HG02588 (cell line): Measurements from ENCODE around the gene CCNJL.
A peak's percentile ranks its signal among the peaks of the same experiment; 100 is the strongest.

Experiments
- ATAC-seq: cut with Tn5 transposase; IDR thresholded peaks from one replicate; pipeline ENCODE4 v1.9.1; 2021; ENCODE audit warnings: mild to moderate bottlenecking, moderate library complexity; ENCODE audit not compliant: unreplicated experiment

The CCNJL gene

DNA sequence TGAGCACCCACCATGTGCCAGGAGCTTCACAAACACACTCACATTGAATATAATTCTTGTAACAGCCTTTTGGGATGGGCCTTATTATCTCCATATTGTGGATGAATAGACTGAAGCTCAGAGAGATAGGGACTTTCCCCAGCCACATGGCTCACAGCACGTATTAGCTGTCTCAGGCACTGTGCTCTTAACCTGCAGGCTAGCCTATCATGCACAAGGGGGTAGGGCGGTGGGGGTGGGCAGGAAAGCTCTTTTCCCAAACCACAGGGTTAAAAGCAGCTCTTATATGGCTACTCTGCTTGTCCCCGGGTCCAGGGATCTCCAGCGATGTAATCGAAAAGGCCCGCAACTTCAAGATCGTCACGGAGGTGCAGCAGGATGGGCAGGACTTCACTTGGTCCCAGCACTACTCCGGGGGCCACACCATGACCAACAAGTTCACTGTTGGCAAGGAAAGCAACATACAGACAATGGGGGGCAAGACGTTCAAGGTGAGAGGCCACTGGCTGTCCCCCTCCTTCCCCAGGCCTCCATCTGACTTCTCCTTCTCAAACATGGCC is 80.5 kb downstream of the CCNJL start:
- peak; percentile 44 for ATAC-seq

DNA sequence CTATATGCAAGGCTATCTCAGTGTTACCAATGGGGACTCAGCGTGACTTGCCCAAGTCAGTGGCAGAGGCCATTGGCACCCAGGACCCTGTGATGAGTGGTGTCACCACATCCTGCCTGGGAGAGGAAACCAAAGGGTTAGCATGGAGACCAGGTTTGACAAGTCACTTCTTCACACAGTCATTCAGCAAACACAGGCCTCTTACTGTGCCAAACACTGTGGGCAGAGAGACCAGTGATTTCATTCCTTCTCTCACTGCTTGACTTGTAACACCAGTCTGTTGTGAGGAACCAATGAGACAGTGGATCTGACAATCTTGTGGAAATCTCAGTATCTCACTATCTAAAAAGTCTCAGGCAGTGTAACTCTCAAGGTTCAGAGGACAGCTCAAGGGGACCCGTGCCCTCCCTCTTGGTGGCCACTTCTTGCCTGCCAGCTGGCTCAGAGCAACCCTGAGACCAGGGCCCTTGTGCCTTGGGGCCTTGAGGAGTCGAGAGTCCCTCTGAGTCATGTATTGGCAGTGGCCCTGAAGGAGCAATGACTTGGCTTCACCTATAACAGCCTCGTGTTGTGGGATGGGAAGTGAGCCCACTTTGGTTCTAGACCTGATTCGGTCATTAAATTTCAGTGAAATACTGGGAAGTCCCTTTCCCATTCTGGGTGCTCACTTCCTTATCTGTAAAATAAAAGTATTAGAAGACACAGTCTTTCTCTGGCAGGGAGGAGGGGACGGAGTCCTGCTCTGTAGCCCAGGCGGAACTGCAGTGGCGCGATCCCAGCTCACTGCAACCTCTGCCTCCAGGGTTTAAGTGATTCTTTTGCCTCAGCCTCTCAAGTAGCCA is 81.5 kb downstream of the CCNJL start:
- ATAC-seq = peak; percentile 57

DNA sequence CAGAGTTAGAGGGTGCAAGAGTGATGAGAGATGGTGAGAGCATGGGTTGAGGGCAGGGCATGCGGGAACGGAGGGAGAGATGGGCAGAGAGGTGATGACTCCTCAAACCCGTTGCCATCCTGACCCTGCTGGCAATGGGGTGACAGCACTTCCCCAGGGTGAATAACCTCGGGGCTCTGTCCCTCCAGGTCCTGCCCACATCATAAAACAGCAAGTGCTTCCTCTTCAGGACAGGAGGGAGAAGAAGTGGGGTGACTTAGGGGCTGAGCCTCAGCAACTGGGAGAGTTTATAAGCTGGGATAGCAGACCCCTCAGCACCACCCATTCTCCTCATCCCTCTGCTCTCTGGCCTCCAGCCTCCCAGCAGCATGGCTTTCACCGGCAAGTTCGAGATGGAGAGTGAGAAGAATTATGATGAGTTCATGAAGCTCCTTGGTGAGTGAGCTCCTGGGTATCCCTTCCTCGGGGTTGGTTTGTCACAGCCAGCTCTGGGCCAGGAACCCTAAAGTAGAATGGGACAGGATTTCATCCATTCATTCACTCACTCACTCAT is 83.1 kb downstream of the CCNJL start, which contains the start of gene FABP6:
TSS of gene FABP6 (plus strand) at position 317 of the 553 bp plus-strand sequence. CDS start at position 369, 52 bp downstream.
- no peak for ATAC-seq

DNA sequence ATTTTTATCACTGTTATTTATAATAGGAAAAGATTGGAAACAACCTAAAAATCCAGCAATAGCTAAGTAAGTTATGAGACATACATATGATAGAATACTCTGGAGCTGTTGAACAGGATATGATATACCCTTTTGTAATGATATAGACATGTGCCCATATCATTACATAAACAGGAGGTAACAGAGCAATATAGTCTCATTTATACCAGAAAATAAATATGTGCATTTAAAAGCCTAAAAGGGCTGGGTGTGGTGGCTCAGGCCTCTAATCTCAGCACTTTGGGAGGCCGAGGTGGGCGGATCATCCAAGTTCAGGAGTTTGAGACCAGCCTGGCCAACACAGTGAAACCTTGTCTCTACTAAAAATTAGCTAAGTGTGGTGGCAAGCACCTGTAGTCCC is 85.4 kb downstream of the CCNJL start:
- no peak for ATAC-seq

DNA sequence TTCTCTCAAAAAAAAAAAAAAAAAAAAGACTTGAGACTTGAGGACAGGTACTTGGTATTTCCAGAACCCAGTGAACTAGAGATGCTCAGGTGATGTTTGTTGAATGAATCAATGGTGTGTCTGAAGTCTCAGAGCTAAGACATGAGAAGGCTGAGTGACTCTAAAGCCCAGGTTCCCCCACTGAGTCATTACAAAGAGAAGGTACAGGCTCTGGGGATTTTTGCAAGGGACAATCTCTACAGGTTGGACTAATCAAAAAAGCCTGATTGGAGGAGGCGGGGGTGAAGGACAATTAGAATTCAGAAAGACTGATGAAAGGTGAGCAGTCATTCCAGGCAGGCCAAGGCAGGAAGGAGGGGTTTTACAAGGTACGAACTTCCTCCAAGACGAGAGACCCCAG is 91.3 kb downstream of the CCNJL start:
- ATAC-seq = no peak

DNA sequence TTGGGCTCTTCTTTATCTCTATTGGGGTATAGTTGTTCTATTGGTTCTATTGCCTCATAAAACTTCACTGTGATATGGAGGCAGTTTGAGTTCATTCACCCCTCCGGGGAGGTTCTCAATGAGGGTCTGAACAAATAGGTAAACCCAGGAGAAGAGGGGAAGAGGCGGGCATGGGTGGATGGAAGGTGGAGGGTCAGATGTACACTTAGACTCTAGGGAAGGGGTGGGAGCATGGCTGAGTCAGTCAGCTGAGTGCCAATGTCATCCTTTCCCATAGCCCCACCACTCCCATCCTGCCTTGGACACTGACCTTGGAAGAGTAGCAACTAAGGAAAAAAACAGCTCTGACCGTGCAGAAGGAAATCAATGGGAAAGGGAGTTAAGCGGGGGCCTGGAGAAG is 93.0 kb downstream of the CCNJL start:
- ATAC-seq = no peak

DNA sequence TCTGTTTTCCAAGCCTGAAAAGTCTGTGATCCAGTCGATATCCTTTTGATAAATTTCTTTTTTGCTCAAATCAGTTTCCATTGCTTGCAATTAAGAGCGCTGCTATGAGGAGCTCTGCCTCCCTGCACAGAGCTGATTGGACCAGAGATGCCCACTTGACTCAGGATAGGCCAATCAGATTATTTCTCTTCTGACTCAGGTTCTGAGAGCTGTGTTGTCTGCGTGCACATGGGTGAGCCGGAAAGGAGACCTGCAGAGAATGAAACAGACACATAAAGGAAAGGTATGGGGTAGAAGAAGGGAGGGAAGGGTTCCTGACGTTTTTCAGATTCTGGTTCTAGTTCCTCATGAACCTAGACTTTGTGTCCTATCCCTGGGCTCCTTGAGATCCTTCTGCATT is 98.8 kb downstream of the CCNJL start:
- no peak for ATAC-seq

DNA sequence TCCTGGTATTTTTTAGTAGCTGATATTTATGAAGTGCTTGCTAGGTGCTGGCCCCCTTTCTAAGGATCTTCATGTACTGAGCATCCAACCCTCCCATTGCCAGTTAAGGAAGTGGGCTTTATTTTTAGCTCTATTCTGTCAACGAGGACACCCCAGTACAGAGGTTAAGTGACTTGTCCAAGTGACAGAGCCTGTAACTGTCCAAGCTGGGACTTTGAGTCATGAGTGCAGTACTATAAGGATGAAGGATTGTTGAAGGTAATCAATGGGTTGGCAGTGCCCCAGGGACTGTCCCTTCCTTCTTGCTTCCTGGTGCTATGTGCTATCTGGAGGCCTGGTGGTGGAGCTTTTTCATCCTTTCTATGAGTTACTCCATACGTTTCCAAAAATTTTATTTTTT is 101.0 kb downstream of the CCNJL start:
- no peak for ATAC-seq

DNA sequence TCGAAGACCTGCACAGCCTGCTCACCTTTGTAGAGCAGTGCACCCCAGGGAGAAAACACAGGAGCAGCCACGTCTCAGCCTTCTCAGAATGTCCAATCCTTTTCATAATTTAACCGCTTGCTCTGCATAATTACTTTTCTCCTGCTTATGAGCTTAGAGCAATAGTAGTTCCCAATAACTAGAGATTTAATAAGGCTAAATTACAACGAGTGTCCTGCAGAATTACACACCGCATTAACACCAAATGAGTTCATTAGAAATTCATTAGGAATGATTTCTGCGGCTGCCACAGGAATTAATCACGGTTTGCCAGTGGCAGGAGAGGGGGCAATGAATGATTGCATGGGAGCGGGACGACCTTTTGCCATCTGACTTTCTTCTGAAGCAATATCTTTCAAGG is 101.8 kb downstream of the CCNJL start:
- no peak for ATAC-seq

DNA sequence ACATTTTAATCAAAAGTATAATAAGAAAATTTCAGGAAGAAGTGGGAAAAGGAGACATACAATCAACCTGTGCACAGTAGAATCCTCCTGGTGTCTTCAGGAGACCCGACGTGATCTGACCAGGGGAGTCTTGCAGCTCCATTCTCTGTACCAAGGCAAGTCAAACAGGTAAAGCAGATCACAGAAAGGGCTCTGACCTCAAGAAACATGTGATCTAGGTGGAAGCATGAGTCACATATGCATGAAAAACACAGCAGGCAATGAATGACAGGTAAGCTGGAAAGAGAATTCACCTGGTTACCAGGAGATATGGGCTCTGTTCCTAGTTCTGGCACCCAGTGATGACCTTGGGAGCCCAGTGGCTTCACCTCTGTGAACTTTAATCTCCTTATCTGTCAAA is 102.4 kb downstream of the CCNJL start:
- ATAC-seq = no peak

DNA sequence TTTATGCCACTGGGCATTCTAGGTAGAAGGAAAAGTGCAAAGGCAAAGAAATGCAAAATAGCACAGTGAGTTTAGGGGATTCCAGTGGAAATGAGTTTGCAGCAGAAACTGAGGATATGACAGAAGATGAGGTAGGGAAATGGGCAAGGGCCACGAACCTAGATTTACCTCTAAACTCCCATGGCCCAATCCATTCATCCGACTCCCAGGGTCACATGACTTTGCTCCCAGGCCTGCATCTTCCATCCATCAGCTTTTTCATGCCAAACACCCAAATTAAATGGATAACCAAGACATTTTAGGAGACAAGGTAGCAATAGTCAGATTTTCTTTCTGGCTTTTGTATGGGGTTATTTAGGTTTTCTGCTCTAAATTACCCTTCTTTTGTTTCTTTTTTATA is 105.3 kb downstream of the CCNJL start:
- no peak for ATAC-seq
